Measurements from ENCODE around the gene NBAS.
"Not testable (repeated sequence)": the region's sequence is repeated elsewhere in the genome, so short reads cannot be mapped to it uniquely, and the experiment has no call there.

The NBAS gene

GRCh38 chr2:15533860-15534480 lies 27.2 kb downstream of the NBAS start:
- in situ Hi-C loops (cut with HindIII; ENCODE audit: low sequenced_read_pairs), result no loop called here

GRCh38 chr2:15532996-15533395 lies 28.1 kb downstream of the NBAS start:
- in situ Hi-C loops (cut with HindIII; ENCODE audit: low sequenced_read_pairs), result no loop called here

- in situ Hi-C loops (cut with HindIII; ENCODE audit: low sequenced_read_pairs), result no loop called here
These were observed 29.9 kb downstream of the NBAS start for GRCh38 chr2:15531095-15531854.

GRCh38 chr2:15527074-15527739 lies 33.9 kb downstream of the NBAS start:
- in situ Hi-C loops (cut with HindIII; ENCODE audit: low sequenced_read_pairs), result no loop called here

GRCh38 chr2:15521641-15522181 lies 39.4 kb downstream of the NBAS start:
- in situ Hi-C loops (cut with HindIII; ENCODE audit: low sequenced_read_pairs), result no loop called here

- in situ Hi-C loops (cut with HindIII; ENCODE audit: low sequenced_read_pairs), result no loop called here
These were observed 40.8 kb downstream of the NBAS start for GRCh38 chr2:15520346-15520745.

- in situ Hi-C loops (cut with HindIII; ENCODE audit: low sequenced_read_pairs), result not testable (repeated sequence)
These were observed 42.4 kb downstream of the NBAS start for GRCh38 chr2:15518759-15519158.

- in situ Hi-C loops (cut with HindIII; ENCODE audit: low sequenced_read_pairs), result no loop called here
These were observed 43.3 kb downstream of the NBAS start for GRCh38 chr2:15517793-15518192.

- in situ Hi-C loops (cut with HindIII; ENCODE audit: low sequenced_read_pairs), result no loop called here
These were observed 49.4 kb downstream of the NBAS start for GRCh38 chr2:15511686-15512085.

GRCh38 chr2:15510552-15510951 lies 50.6 kb downstream of the NBAS start:
- in situ Hi-C loops (cut with HindIII; ENCODE audit: low sequenced_read_pairs), result no loop called here

GRCh38 chr2:15510131-15510530 lies 51.0 kb downstream of the NBAS start:
- in situ Hi-C loops (cut with HindIII; ENCODE audit: low sequenced_read_pairs), result no loop called here

GRCh38 chr2:15507697-15508096 lies 53.4 kb downstream of the NBAS start:
- in situ Hi-C loops (cut with HindIII; ENCODE audit: low sequenced_read_pairs), result no loop called here

GRCh38 chr2:15507061-15507460 lies 54.1 kb downstream of the NBAS start:
- in situ Hi-C loops (cut with HindIII; ENCODE audit: low sequenced_read_pairs), result no loop called here

- in situ Hi-C loops (cut with HindIII; ENCODE audit: low sequenced_read_pairs), result no loop called here
These were observed 54.8 kb downstream of the NBAS start for GRCh38 chr2:15506229-15506819.

- in situ Hi-C loops (cut with HindIII; ENCODE audit: low sequenced_read_pairs), result no loop called here
These were observed 56.1 kb downstream of the NBAS start for GRCh38 chr2:15504882-15505663.

- in situ Hi-C loops (cut with HindIII; ENCODE audit: low sequenced_read_pairs), result not testable (repeated sequence)
These were observed 61.9 kb downstream of the NBAS start for GRCh38 chr2:15499251-15499650.

GRCh38 chr2:15498554-15498953 lies 62.6 kb downstream of the NBAS start:
- in situ Hi-C loops (cut with HindIII; ENCODE audit: low sequenced_read_pairs), result no loop called here

- in situ Hi-C loops (cut with HindIII; ENCODE audit: low sequenced_read_pairs), result no loop called here
These were observed 66.3 kb downstream of the NBAS start for GRCh38 chr2:15494877-15495276.

GRCh38 chr2:15492773-15493325 lies 68.3 kb downstream of the NBAS start:
- in situ Hi-C loops (cut with HindIII; ENCODE audit: low sequenced_read_pairs), result no loop called here

GRCh38 chr2:15486770-15487169 lies 74.4 kb downstream of the NBAS start:
- in situ Hi-C loops (cut with HindIII; ENCODE audit: low sequenced_read_pairs), result no loop called here

All from DLD1 (cell line).